SH-SY5Y (cell line): ENCODE measurements around the gene KMT2E.

Experiments used
- GATA2 ChIP-seq: IDR thresholded peaks from 2 replicates; pipeline ENCODE4 v1.6.1; 2011; ENCODE audit warnings: mild to moderate bottlenecking, low read depth, low read length
- GATA3 ChIP-seq: IDR thresholded peaks from 2 replicates; pipeline ENCODE4 v1.6.1; 2011; ENCODE audit warnings: low read depth, mild to moderate bottlenecking, low read length, moderate library complexity

- TF ChIP-seq GATA2 (no peak), GATA3 (no peak)
Observed at GRCh38 chr7:104992306-104992705, 21.7 kb upstream of the KMT2E start.
